Kidney epithelial cell (primary cell): ENCODE measurements around the gene APPL2. TPM values are rescaled to one million over a fixed set of nuclear protein-coding genes. Genes with fewer than 3 reads are reported as not detected.
"Not testable (repeated sequence)": the region's sequence is repeated elsewhere in the genome, so short reads cannot be mapped to it uniquely, and the experiment has no call there.

Experiments used
- DNase-seq: peaks from one replicate; pipeline ENCODE4 v3.0.0-alpha.2; 2010; ENCODE audit warnings: low read depth
- H3K27me3 ChIP-seq: 2 replicates; pipeline ENCODE4 v1.6.0; 2011; ENCODE audit warnings: low read length; ENCODE audit not compliant: control insufficient read depth, insufficient read depth
- H3K36me3 ChIP-seq: 2 replicates; pipeline ENCODE4 v1.5.1; 2011; ENCODE audit warnings: low read length; ENCODE audit not compliant: control insufficient read depth, insufficient read depth
- H3K4me3 ChIP-seq: 2 replicates; pipeline ENCODE4 v1.5.1; 2011; ENCODE audit warnings: low read depth, mild to moderate bottlenecking, control low read depth, low read length
- total RNA-seq: library from RNA; depleted of rRNA; stranded (reverse); fragments of >200 nt; gene quantifications from 2 replicates; pipeline ENCODE4 v1.2.3, GENCODE V29; 2015
- TF ChIP-seq, protein P1 (sequence below): IDR thresholded peaks from 2 replicates; pipeline ENCODE4 v1.5.1; 2011; ENCODE audit warnings: mild to moderate bottlenecking, moderate library complexity, low read length, control low read depth, inconsistent platforms; ENCODE audit not compliant: insufficient read depth, poor library complexity, severe bottlenecking

The APPL2 gene
- total RNA-seq, 1 donor from 2014 or later = 28.1 TPM

DNA sequence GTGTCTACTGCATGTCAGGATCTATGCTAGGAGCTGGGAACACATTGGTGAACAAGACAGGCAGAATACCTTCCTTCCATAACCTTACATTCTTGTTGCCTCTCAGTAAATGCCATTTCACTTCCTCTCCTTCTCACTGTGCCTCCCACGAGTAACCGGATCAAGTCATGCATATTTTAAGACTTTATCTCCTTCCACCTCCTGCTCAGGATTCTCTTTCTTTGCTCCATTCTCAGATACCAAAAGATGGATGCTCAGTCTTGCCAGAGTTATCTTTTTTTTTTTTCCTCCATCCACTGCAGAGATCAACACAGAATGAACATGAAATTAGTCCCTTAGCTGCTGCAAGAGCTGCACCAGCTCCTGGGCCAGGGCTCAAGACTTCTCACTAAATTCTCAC is 20.0 kb upstream of the APPL2 start:
- Histone ChIP-seq H3K27me3 (no peaks in the 10 kb centered on the region), H3K36me3 (no peaks in the 10 kb centered on the region), H3K4me3 (no peak overlapping the region)
- TF ChIP-seq, protein P1, sequence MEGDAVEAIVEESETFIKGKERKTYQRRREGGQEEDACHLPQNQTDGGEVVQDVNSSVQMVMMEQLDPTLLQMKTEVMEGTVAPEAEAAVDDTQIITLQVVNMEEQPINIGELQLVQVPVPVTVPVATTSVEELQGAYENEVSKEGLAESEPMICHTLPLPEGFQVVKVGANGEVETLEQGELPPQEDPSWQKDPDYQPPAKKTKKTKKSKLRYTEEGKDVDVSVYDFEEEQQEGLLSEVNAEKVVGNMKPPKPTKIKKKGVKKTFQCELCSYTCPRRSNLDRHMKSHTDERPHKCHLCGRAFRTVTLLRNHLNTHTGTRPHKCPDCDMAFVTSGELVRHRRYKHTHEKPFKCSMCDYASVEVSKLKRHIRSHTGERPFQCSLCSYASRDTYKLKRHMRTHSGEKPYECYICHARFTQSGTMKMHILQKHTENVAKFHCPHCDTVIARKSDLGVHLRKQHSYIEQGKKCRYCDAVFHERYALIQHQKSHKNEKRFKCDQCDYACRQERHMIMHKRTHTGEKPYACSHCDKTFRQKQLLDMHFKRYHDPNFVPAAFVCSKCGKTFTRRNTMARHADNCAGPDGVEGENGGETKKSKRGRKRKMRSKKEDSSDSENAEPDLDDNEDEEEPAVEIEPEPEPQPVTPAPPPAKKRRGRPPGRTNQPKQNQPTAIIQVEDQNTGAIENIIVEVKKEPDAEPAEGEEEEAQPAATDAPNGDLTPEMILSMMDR = no peak
- DNase-seq = no peak

DNA sequence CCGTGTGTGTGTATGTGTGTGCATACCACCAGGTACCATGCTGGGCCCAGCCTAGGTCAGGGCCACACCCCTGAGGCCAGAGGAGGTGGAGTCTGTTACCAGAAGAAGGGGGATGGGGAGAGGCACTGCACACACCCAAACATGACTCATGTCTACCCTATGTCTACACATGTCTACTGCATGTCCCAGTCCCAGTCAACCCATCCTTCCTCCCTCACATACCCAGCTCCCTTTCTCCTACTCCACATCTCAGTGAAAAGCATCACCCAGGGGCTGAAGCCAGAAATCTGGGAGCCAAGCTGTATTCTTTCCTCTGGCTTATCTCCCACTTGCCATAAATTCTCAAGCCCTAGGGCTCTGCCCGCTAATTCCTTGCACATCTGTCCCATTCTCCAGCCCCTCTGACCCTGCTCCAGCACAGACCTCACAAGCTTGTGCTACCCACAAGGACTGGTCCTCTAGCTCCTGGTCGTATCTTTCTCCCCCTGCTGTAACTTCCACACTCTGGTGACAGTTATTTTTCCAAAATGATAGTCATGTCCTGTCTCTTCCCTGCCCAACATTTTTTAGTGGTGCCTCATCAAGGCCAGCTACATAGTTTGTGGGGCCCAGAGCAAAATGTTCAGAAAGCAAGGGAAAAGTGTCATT is 18.0 kb upstream of the APPL2 start:
- no peak for DNase-seq
- no peak overlapping the region for H3K4me3 ChIP-seq
- TF ChIP-seq, protein P1 = no peak
- no peaks in the 10 kb centered on the region for H3K27me3 ChIP-seq
- no peaks in the 10 kb centered on the region for H3K36me3 ChIP-seq

DNA sequence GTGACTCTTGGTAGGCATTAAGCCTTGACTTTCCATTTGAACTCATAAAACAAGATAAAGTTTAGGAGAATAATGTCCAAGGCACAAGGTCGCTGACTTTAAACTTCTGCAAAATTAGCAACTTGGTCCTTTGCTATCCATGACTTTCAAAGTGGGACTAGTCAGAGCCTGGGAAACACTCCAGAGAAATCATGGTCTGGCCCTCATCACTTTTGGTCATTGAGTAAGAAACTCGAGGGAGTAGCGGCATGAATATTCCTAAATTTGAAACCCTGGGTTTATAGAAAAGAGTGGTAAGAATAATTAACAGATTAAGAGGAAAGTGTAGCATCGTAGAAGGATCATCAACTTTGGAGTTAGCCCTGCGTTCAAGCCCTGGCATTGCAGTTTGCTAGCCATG is 16.9 kb upstream of the APPL2 start:
- TF ChIP-seq, protein P1 = no peak
- Histone ChIP-seq H3K4me3 (no peak overlapping the region), H3K27me3 (no peaks in the 10 kb centered on the region), H3K36me3 (no peaks in the 10 kb centered on the region)
- no peak for DNase-seq

GRCh38 chr12:105245776-105246427 is 9.9 kb upstream of the APPL2 start:
- not testable (repeated sequence) for DNase-seq

GRCh38 chr12:105245291-105245690 is 9.3 kb upstream of the APPL2 start:
- Histone ChIP-seq H3K4me3 (no peak overlapping the region), H3K27me3 (no peaks in the 10 kb centered on the region), H3K36me3 (no peaks in the 10 kb centered on the region)
- no peak for DNase-seq
- TF ChIP-seq, protein P1 = no peak

More at GRCh38 chr12:105245776-105246427, 9.9 kb upstream of the APPL2 start:
- not testable (repeated sequence) for H3K4me3 ChIP-seq, H3K27me3 ChIP-seq, H3K36me3 ChIP-seq

DNA sequence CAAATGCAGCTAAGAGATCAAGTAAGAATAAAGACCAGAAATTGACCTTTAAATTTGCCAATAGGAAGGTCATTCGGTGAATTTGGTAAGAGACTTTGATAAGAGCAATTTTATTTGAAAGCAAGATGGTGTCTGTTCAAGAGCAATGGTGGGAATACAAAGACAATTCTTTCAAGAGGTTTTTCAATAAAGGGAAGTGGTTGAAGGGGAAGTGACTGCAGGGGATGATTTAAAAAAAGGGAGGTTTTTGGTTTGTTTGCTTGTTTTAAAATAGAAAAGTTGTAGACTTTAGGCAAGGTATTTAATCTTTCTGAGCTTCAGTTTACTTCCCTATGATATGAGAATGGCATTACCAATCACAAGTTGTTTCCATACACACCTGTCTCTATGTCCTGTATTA is 4.3 kb upstream of the APPL2 start:
- no peaks in the 10 kb centered on the region for H3K27me3 ChIP-seq
- TF ChIP-seq, protein P1 = no peak
- no peak overlapping the region for H3K4me3 ChIP-seq
- H3K36me3 ChIP-seq = no peaks in the 10 kb centered on the region
- DNase-seq = no peak
